ENCODE data around the gene PROK1.

DNA sequence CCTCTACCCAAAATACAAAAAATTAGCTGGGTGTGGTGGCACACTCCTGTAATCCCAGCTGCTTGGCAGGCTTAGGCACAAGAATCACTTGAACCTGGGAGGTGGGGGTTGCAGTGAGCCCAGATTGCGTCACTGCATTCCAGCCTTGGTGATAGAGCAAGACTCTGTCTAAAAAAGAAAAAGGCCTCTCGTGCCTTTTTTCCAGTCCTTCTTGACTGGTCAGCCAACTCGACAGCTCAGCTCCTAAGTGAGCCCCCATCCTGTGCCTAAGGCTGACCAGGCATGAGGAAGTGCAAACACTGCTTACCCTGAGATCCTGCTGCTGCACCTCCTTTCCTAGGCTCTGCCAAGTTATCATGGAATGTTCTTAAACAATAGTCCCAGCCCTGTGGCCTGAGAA lies 10.1 kb upstream of the PROK1 start:
- TF ChIP-seq, protein P1, sequence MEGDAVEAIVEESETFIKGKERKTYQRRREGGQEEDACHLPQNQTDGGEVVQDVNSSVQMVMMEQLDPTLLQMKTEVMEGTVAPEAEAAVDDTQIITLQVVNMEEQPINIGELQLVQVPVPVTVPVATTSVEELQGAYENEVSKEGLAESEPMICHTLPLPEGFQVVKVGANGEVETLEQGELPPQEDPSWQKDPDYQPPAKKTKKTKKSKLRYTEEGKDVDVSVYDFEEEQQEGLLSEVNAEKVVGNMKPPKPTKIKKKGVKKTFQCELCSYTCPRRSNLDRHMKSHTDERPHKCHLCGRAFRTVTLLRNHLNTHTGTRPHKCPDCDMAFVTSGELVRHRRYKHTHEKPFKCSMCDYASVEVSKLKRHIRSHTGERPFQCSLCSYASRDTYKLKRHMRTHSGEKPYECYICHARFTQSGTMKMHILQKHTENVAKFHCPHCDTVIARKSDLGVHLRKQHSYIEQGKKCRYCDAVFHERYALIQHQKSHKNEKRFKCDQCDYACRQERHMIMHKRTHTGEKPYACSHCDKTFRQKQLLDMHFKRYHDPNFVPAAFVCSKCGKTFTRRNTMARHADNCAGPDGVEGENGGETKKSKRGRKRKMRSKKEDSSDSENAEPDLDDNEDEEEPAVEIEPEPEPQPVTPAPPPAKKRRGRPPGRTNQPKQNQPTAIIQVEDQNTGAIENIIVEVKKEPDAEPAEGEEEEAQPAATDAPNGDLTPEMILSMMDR (conservative IDR thresholded peaks at IDR 0.05; ENCODE audit: low read length): no peak
- TF ChIP-seq EZH2phosphoT487 (IDR thresholded peaks at IDR 0.05; ENCODE audit: borderline replicate concordance, low read depth, low read length): no peak

Data from OCI-LY7 (cell line).